Activated CD4-positive, alpha-beta T cell treated with anti-CD3 and anti-CD28 coated beads, Interleukin-2, amount 10 ng/mL, durations not matched to agents 7 days and 5 days (primary cell): ENCODE measurements around the gene INSL4. TPM values are rescaled to one million over a fixed set of nuclear protein-coding genes. Genes with fewer than 3 reads are reported as not detected.

ENCODE experiments used
- CTCF ChIA-PET: fragments of 350-600 bp; sonication (Branson Sonifier 250); formaldehyde crosslinking; loops from one replicate; lab custom pipeline; 2021; ENCODE audit warnings: antibody characterized with exemption; lab: Charles Lee
- POLR2A ChIA-PET: fragments of 350-600 bp; sonication (Branson Sonifier 250); formaldehyde crosslinking; loops from one replicate; lab custom pipeline; 2021; ENCODE audit warnings: antibody characterized with exemption; lab: Charles Lee
- DNase-seq: peaks from one replicate; pipeline ENCODE4 v3.0.0-alpha.2; 2020
- H3K27ac Mint-ChIP-seq: one replicate; pipeline ENCODE4 v1.8.0; 2021; ENCODE audit warnings: mild to moderate bottlenecking, moderate library complexity, mixed read lengths
- H3K27me3 Mint-ChIP-seq: one replicate; pipeline ENCODE4 v1.8.0; 2021; ENCODE audit warnings: mixed read lengths
- H3K36me3 Mint-ChIP-seq: one replicate; pipeline ENCODE4 v1.8.0; 2021; ENCODE audit warnings: low read depth, mixed read lengths
- H3K4me1 Mint-ChIP-seq: one replicate; pipeline ENCODE4 v1.8.0; 2021; ENCODE audit warnings: mixed read lengths
- H3K4me3 Mint-ChIP-seq: one replicate; pipeline ENCODE4 v1.8.0; 2021; ENCODE audit warnings: mild to moderate bottlenecking, moderate library complexity, mixed read lengths
- H3K9me3 Mint-ChIP-seq: one replicate; pipeline ENCODE4 v1.8.0; 2021; ENCODE audit warnings: mixed read lengths
- total RNA-seq, 2 experiments: library from RNA; stranded (reverse); gene quantifications; one replicate each; pipeline ENCODE4 v1.2.3, GENCODE V29; 2021

INSL4 gene
- total RNA-seq, 2 experiments from 2014 or later, result not detected

- Mint-ChIP-seq H3K27ac (no peak overlapping the region), H3K27me3 (no peaks in the 10 kb centered on the region), H3K4me1 (peaks cover 8% of the 10 kb centered on the region), H3K9me3 (peaks cover 8% of the 10 kb centered on the region), H3K4me3 (no peak overlapping the region), H3K36me3 (peaks cover 3% of the 10 kb centered on the region)
- no peak for DNase-seq
- POLR2A ChIA-PET, result no interaction called here
- CTCF ChIA-PET, result interaction anchor here (1.1 kb wide), 1 partner anchor 13 kb away, joined by 3 read pairs; no protein-coding TSS in a partner anchor
These were observed 33.0 kb downstream of the INSL4 start for GRCh38 chr9:5264219-5264595.

DNA sequence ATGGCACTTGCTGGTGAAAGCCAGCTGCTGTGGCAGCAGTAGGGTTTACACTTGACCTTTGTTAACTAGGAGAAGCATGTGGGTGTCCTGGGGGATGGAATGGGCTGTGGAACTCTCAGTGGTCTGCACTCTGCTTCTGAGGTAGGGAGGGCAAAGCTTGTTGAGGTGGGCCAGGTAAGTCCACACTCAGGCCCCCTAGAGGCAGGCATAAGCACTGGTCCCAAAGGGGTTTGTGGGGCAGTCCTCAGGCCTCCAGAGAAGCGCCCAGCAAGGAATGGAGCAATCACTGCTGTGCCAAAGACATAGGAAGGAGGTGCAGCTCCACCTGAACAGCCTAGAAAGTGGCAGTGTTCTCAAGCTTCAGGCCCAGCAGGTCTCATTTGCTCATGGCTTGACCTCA, 34.7 kb downstream of the INSL4 start:
- Mint-ChIP-seq H3K4me1 (peaks cover 8% of the 10 kb centered on the region), H3K27ac (no peak overlapping the region), H3K36me3 (peaks cover 3% of the 10 kb centered on the region), H3K4me3 (no peak overlapping the region), H3K9me3 (peaks cover 8% of the 10 kb centered on the region), H3K27me3 (no peaks in the 10 kb centered on the region)
- CTCF ChIA-PET, result no interaction called here
- POLR2A ChIA-PET, result no interaction called here
- no peak for DNase-seq

DNA sequence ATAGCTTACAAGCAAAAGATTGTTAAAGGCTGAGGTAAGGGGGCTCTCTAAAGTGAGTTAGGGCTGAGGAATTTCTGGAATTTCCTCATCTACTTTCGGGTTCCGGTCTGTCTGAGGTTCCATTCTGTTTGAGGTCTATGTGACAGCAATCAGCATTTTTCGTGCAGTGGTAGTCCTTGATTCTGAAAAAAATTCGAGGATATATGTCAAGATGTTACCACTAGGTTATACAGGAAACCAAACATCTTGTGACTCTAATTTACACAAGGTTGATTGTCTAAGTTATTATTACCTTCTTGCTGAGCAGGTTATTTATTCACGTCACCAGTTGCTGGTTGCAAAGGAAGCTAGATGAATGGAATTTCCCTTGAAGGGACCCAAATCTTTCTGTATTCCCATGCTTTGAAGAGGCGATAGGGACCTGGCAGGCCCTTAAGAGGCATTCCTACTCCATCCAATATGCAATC, 38.1 kb downstream of the INSL4 start:
- no peak for DNase-seq
- Mint-ChIP-seq H3K4me3 (no peak overlapping the region), H3K9me3 (peaks cover 8% of the 10 kb centered on the region), H3K4me1 (peaks cover 8% of the 10 kb centered on the region), H3K27me3 (no peaks in the 10 kb centered on the region), H3K36me3 (peaks cover 3% of the 10 kb centered on the region), H3K27ac (no peak overlapping the region)
- ChIA-PET POLR2A (no interaction called here), CTCF (interaction anchor here (0.6 to 1.4 kb wide), 2 partner anchors 12 to 181 kb away, joined by 3 to 5 read pairs; partner anchors contain the start of gene CD274)

GRCh38 chr9:5274770-5275169, 43.6 kb downstream of the INSL4 start:
- ChIA-PET POLR2A (interaction anchor here (0.7 kb wide), 1 partner anchor 11 kb away, joined by 4 read pairs; no protein-coding TSS in a partner anchor), CTCF (interaction anchor here (0.7 to 0.9 kb wide), 2 partner anchors 10 to 694 kb away, joined by 3 read pairs; no protein-coding TSS in a partner anchor)
- DNase-seq, result no peak
- no peaks in the 10 kb centered on the region for H3K4me1 Mint-ChIP-seq
- H3K27me3 Mint-ChIP-seq, result no peaks in the 10 kb centered on the region
- H3K9me3 Mint-ChIP-seq, result peaks cover 4% of the 10 kb centered on the region
- no peak overlapping the region for H3K27ac Mint-ChIP-seq
- no peak overlapping the region for H3K4me3 Mint-ChIP-seq
- peaks cover 4% of the 10 kb centered on the region for H3K36me3 Mint-ChIP-seq

- H3K27me3 Mint-ChIP-seq, result no peaks in the 10 kb centered on the region
- peaks cover 4% of the 10 kb centered on the region for H3K9me3 Mint-ChIP-seq
- ChIA-PET CTCF (no interaction called here), POLR2A (no interaction called here)
- peaks cover 4% of the 10 kb centered on the region for H3K36me3 Mint-ChIP-seq
- H3K4me3 Mint-ChIP-seq, result no peak overlapping the region
- no peaks in the 10 kb centered on the region for H3K4me1 Mint-ChIP-seq
- H3K27ac Mint-ChIP-seq, result no peak overlapping the region
- no peak for DNase-seq
These were observed 47.3 kb downstream of the INSL4 start for GRCh38 chr9:5278486-5278885.

Other genes with a start within 250 kb of the INSL4 start
- gene JAK2, start 246.1 kb upstream of the INSL4 start, total RNA-seq, result 10 to 100 TPM; 53.4 to 55.4 TPM
- gene INSL6, start 45.8 kb upstream of the INSL4 start, total RNA-seq, result not detected
- 1 to 10 TPM; 2.0 to 2.3 TPM for gene RLN2, start 73.3 kb downstream of the INSL4 start, total RNA-seq
- 1 to 10 TPM; 1.6 to 2.6 TPM for gene RLN1, start 108.5 kb downstream of the INSL4 start, total RNA-seq
- gene PLGRKT, start 206.5 kb downstream of the INSL4 start, total RNA-seq, result 10 to 100 TPM; 35.0 to 35.7 TPM
- 10 to 100 TPM; 10.5 to 10.7 TPM for gene CD274, start 219.1 kb downstream of the INSL4 start, total RNA-seq